RWPE1 (cell line): ENCODE measurements around the gene NFIA.

Source experiments
- CTCF ChIA-PET: fragments of 350-600 bp; sonication (Branson Sonifier 250); formaldehyde crosslinking; extraction: SDS; loops from one replicate; lab custom pipeline; 2021; lab: Yijun Ruan, JAX
- POLR2A ChIA-PET: fragments of 400-600 bp; formaldehyde crosslinking; extraction: SDS; loops from one replicate; lab custom pipeline; 2020; ENCODE audit warnings: antibody characterized with exemption; ENCODE audit not compliant: low non-redundant PET; lab: Yijun Ruan, JAX
- DNase-seq: peaks from one replicate; pipeline ENCODE4 v3.0.0; 2012; ENCODE audit warnings: low spot score
- H3K27ac ChIP-seq: fragments of 450-650 bp; 2 replicates; pipeline ENCODE4 v1.5.1; 2017
- CTCF ChIP-seq: fragments of 450-650 bp; conservative IDR thresholded peaks from 2 replicates; pipeline ENCODE4 v1.5.1; 2017; ENCODE audit warnings: low read depth, mild to moderate bottlenecking

Gene NFIA

DNA sequence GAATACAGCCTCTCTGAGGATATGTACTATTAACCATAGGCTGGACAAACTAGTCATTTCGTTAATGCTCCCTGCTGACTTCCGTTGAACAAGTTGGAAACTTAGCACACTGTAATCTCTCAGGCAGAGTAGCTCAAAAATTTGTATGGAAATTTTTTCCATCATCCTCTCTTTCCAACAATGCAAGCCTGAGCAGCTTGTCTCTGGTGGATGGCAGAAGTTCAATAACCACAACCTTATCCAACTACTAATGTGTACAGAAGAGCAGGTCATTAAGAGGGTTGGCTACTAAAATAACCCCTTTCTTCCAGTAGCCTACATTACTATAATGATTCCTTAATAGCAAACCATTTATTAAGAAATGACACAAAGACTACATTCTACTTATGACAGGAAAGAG, 262.3 kb downstream of the NFIA start:
- no peak overlapping the region for H3K27ac ChIP-seq
- ChIA-PET CTCF (no interaction called here), POLR2A (no interaction called here)
- no peak for TF ChIP-seq CTCF
- no peak for DNase-seq

- H3K27ac ChIP-seq: no peak overlapping the region
- DNase-seq: no peak
- POLR2A ChIA-PET: no interaction called here
- TF ChIP-seq CTCF: no peak
- CTCF ChIA-PET: no interaction called here
These were observed 265.8 kb downstream of the NFIA start for GRCh38 chr1:61348025-61348665.

GRCh38 chr1:61352845-61353435, 270.6 kb downstream of the NFIA start:
- ChIA-PET POLR2A (no interaction called here), CTCF (interaction anchor here (0.8 kb wide), 1 partner anchor 309 kb away, joined by 3 read pairs; no protein-coding TSS in a partner anchor)
- DNase-seq: no peak
- no peak overlapping the region for H3K27ac ChIP-seq
- TF ChIP-seq CTCF: no peak

- H3K27ac ChIP-seq: no peak overlapping the region
- CTCF ChIA-PET: no interaction called here
- no peak for TF ChIP-seq CTCF
- no peak for DNase-seq
- POLR2A ChIA-PET: no interaction called here
These were observed 271.5 kb downstream of the NFIA start for GRCh38 chr1:61353797-61354406.

- ChIA-PET POLR2A (no interaction called here), CTCF (no interaction called here)
- TF ChIP-seq CTCF: no peak
- no peak overlapping the region for H3K27ac ChIP-seq
- DNase-seq: no peak
These were observed 273.7 kb downstream of the NFIA start for GRCh38 chr1:61356016-61356415.

GRCh38 chr1:61356995-61357394, 274.6 kb downstream of the NFIA start:
- POLR2A ChIA-PET: no interaction called here
- CTCF ChIA-PET: no interaction called here

More at GRCh38 chr1:61356995-61357394, 274.6 kb downstream of the NFIA start:
- DNase-seq: no peak
- no peak overlapping the region for H3K27ac ChIP-seq
- no peak for TF ChIP-seq CTCF
